B cell (primary cell): ENCODE data around the gene SOX6.

Experiments used
- CTCF ChIP-seq: fragments of 200-600 bp; IDR thresholded peaks from one replicate; pipeline ENCODE4 v1.8.0; 2022; ENCODE audit warnings: antibody characterized with exemption, mild to moderate bottlenecking
- EZH2 ChIP-seq: IDR thresholded peaks from 2 replicates; pipeline ENCODE4 v1.6.1; 2012; ENCODE audit warnings: borderline replicate concordance, low read depth, mild to moderate bottlenecking, moderate library complexity, low read length; ENCODE audit not compliant: insufficient read depth, poor library complexity, severe bottlenecking

GRCh38 chr11:16350125-16350524 lies 6.2 kb downstream of the SOX6 start:
- no peak for TF ChIP-seq CTCF
- no peak for TF ChIP-seq EZH2
